ENCODE measurements around the gene CORIN. TPM values are rescaled to one million over a fixed set of nuclear protein-coding genes. Genes with fewer than 3 reads are reported as not detected.

The CORIN gene
- total RNA-seq, 2 donors from 2014 or later: 0.15 to 0.50 TPM

GRCh38 chr4:47747211-47747610 is 90.7 kb downstream of the CORIN start:
- H3K4me3 ChIP-seq: no peak overlapping the region
- H3K4me1 ChIP-seq: no peaks in the 10 kb centered on the region
- H3K36me3 ChIP-seq: no peaks in the 10 kb centered on the region
- H3K27me3 ChIP-seq: no peaks in the 10 kb centered on the region
- TF ChIP-seq CTCF (IDR thresholded peaks at IDR 0.05): no peak
- H3K9me3 ChIP-seq: no peaks in the 10 kb centered on the region
- DNase-seq: no peak
- H3K9ac ChIP-seq (ENCODE audit: low read depth in 2 of 2, low read length in 2 of 2): no peak overlapping the region
- no peak overlapping the region for H3K27ac ChIP-seq
- intact Hi-C loops (cut with DNase I): no loop called here

GRCh38 chr4:47746122-47746521 is 91.7 kb downstream of the CORIN start:
- no peaks in the 10 kb centered on the region for H3K4me1 ChIP-seq
- TF ChIP-seq CTCF (IDR thresholded peaks at IDR 0.05): no peak
- intact Hi-C loops (cut with DNase I): no loop called here

GRCh38 chr4:47744843-47745382 is 93.0 kb downstream of the CORIN start:
- Histone ChIP-seq H3K4me1 (no peaks in the 10 kb centered on the region), H3K9ac (ENCODE audit: low read depth in 2 of 2, low read length in 2 of 2) (no peak overlapping the region), H3K36me3 (no peaks in the 10 kb centered on the region), H3K27me3 (no peaks in the 10 kb centered on the region), H3K4me3 (no peak overlapping the region), H3K27ac (no peak overlapping the region), H3K9me3 (no peaks in the 10 kb centered on the region)
- TF ChIP-seq CTCF (IDR thresholded peaks at IDR 0.05): no peak
- intact Hi-C loops (cut with DNase I): no loop called here
- no peak for DNase-seq

More at GRCh38 chr4:47746122-47746521, 91.7 kb downstream of the CORIN start:
- DNase-seq: no peak
- Histone ChIP-seq H3K27me3 (no peaks in the 10 kb centered on the region), H3K9ac (ENCODE audit: low read depth in 2 of 2, low read length in 2 of 2) (no peak overlapping the region), H3K27ac (no peak overlapping the region), H3K4me3 (no peak overlapping the region), H3K9me3 (no peaks in the 10 kb centered on the region), H3K36me3 (no peaks in the 10 kb centered on the region)

GRCh38 chr4:47744253-47744652 is 93.6 kb downstream of the CORIN start:
- no peak overlapping the region for H3K4me3 ChIP-seq
- H3K36me3 ChIP-seq: no peaks in the 10 kb centered on the region
- no peaks in the 10 kb centered on the region for H3K9me3 ChIP-seq
- H3K9ac ChIP-seq (ENCODE audit: low read depth in 2 of 2, low read length in 2 of 2): no peak overlapping the region
- intact Hi-C loops (cut with DNase I): no loop called here
- no peak for TF ChIP-seq CTCF (IDR thresholded peaks at IDR 0.05)
- no peak for DNase-seq
- H3K4me1 ChIP-seq: no peaks in the 10 kb centered on the region
- no peak overlapping the region for H3K27ac ChIP-seq
- H3K27me3 ChIP-seq: no peaks in the 10 kb centered on the region

- no peak overlapping the region for H3K9ac ChIP-seq (ENCODE audit: low read depth in 2 of 2, low read length in 2 of 2)
- H3K4me3 ChIP-seq: no peak overlapping the region
- DNase-seq: no peak
- no peaks in the 10 kb centered on the region for H3K27me3 ChIP-seq
- no peaks in the 10 kb centered on the region for H3K9me3 ChIP-seq
- no peaks in the 10 kb centered on the region for H3K36me3 ChIP-seq
- intact Hi-C loops (cut with DNase I): no loop called here
- TF ChIP-seq CTCF (IDR thresholded peaks at IDR 0.05): no peak
- H3K4me1 ChIP-seq: no peaks in the 10 kb centered on the region
- no peak overlapping the region for H3K27ac ChIP-seq
These were observed 96.7 kb downstream of the CORIN start for GRCh38 chr4:47741200-47741599.

All from colonic mucosa (tissue), 4 donors.